ENCODE data around the gene KCNK10. TPM values are rescaled to one million over a fixed set of nuclear protein-coding genes. Genes with fewer than 3 reads are reported as not detected.
A peak's percentile ranks its signal among the peaks of the same experiment; 100 is the strongest.

The KCNK10 gene, protein sequence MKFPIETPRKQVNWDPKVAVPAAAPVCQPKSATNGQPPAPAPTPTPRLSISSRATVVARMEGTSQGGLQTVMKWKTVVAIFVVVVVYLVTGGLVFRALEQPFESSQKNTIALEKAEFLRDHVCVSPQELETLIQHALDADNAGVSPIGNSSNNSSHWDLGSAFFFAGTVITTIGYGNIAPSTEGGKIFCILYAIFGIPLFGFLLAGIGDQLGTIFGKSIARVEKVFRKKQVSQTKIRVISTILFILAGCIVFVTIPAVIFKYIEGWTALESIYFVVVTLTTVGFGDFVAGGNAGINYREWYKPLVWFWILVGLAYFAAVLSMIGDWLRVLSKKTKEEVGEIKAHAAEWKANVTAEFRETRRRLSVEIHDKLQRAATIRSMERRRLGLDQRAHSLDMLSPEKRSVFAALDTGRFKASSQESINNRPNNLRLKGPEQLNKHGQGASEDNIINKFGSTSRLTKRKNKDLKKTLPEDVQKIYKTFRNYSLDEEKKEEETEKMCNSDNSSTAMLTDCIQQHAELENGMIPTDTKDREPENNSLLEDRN
- not detected for total RNA-seq
- not detected for total RNA-seq (2013)
- total RNA-seq = 0 to 0.10 (median 0) reads per million in 29 experiments

DNA sequence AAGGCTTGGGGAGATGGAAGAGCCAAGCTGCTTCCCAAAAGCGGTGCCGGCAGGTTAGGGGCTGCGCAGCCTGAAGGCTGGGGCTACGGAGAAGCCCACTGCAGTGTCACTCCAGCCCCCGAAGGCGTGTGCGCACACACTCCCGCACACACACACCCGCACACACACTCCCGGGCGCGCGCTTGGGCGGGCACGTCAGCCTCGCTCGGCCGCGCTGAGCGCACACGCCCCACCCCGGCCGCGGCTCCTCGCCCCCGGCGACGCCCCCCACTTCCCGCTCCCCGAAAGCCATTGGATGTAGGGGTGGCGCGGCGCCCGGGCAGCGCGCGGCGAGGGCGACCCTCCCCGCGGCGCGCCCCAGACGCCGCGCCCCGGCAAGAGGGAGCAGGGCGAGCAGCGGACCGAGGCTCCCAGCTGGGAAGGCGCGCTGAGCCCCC, at the start of gene KCNK10:
TSS of gene KCNK10 (minus strand) at position 184 of the 437 bp plus-strand sequence. CDS start 471 bp downstream, outside the sequence.
- H3K9me3 ChIP-seq = no peaks in the 10 kb centered on the region
- no peak for DNase-seq
- Mint-ChIP-seq H3K9me3 (no peaks in the 10 kb centered on the region), H3K27ac (no peak within 1 kb of the TSS), H3K27me3 (peaks cover 38 to 40% of the 10 kb centered on the region in 2 donors), H3K4me3 (peak within 1 kb of the TSS; percentile 35 to 42 (median 37)), H3K36me3 (no peaks in the 10 kb centered on the region), H3K4me1 (peaks cover 0 to 3% (median 2%) of the 10 kb centered on the region in 3 donors)
- CTCF ChIA-PET = no interaction called here
- WGBS (ENCODE audit: insufficient coverage) = 2% methylated on average over 49 of the region's 52 CpGs
- peaks cover 0 to 8% of the 10 kb centered on the region in 2 experiments for H3K4me1 ChIP-seq (ENCODE audit: control insufficient read depth in 1 of 2, extremely low read depth in 1 of 2, insufficient read depth in 2 of 2, low read length in 2 of 2)
- H3K27me3 ChIP-seq (replicated peaks in 1 of 2; ENCODE audit: control insufficient read depth in 2 of 2, extremely low read depth in 1 of 2, insufficient read depth in 2 of 2, low read length in 1 of 2) = peaks cover 28 to 51% of the 10 kb centered on the region in 2 experiments
- ATAC-seq (replicated peaks in 1 of 4) = no peak
- peak within 1 kb of the TSS in 1 of 2 donors; percentile 10 for H3K4me3 ChIP-seq (ENCODE audit: control insufficient read depth in 1 of 2, extremely low read depth in 1 of 2, low read length in 1 of 2)
- H3K27ac ChIP-seq (ENCODE audit: low read length) = no peak within 1 kb of the TSS
- H3K36me3 ChIP-seq (ENCODE audit: control insufficient read depth in 2 of 2, extremely low read depth in 1 of 2, insufficient read depth in 1 of 2, low read length in 1 of 2) = no peaks in the 10 kb centered on the region
- POLR2A ChIA-PET = no interaction called here

DNA sequence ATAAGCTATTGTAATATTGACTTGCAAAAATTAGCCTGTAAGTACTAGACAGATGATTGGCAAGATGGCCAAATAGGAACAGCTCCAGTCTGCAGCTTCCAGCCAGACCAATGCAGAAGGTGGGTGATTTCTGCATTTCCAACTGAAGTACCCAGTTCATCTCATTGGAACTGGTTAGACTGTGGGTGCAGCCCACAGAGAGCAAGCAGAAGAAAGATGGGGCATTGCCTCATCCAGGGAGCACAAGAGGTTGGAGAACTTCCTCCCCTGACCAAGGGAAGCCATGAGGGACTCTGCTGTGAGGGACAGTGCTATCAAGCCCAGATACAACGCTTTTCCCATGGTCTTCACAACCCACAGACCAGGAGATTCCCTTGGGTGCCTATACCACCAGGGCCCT, 46.4 kb upstream of the KCNK10 start:
- H3K36me3 ChIP-seq (ENCODE audit: control insufficient read depth in 2 of 2, extremely low read depth in 1 of 2, insufficient read depth in 1 of 2, low read length in 1 of 2) = no peaks in the 10 kb centered on the region
- H3K4me1 ChIP-seq (ENCODE audit: control insufficient read depth in 1 of 2, extremely low read depth in 1 of 2, insufficient read depth in 2 of 2, low read length in 2 of 2) = no peaks in the 10 kb centered on the region
- H3K4me1 Mint-ChIP-seq = no peaks in the 10 kb centered on the region
- no peak overlapping the region for H3K4me3 ChIP-seq (ENCODE audit: control insufficient read depth in 1 of 2, extremely low read depth in 1 of 2, low read length in 1 of 2)
- ChIA-PET POLR2A (no interaction called here), CTCF (no interaction called here)
- ATAC-seq (replicated peaks in 1 of 4) (no peak), DNase-seq (no peak)
- H3K9me3 Mint-ChIP-seq = no peaks in the 10 kb centered on the region
- WGBS (ENCODE audit: insufficient coverage) = no CpG with 5 or more reads among the region's 1 CpG
- no peak overlapping the region for H3K4me3 Mint-ChIP-seq
- H3K27ac Mint-ChIP-seq = no peak overlapping the region
- peaks cover 0 to 12% of the 10 kb centered on the region in 2 experiments for H3K27me3 ChIP-seq (replicated peaks in 1 of 2; ENCODE audit: control insufficient read depth in 2 of 2, extremely low read depth in 1 of 2, insufficient read depth in 2 of 2, low read length in 1 of 2)
- peaks cover 43 to 52% of the 10 kb centered on the region in 2 donors for H3K27me3 Mint-ChIP-seq
- no peaks in the 10 kb centered on the region for H3K9me3 ChIP-seq
- no peak overlapping the region for H3K27ac ChIP-seq (ENCODE audit: low read length)
- no peaks in the 10 kb centered on the region for H3K36me3 Mint-ChIP-seq

DNA sequence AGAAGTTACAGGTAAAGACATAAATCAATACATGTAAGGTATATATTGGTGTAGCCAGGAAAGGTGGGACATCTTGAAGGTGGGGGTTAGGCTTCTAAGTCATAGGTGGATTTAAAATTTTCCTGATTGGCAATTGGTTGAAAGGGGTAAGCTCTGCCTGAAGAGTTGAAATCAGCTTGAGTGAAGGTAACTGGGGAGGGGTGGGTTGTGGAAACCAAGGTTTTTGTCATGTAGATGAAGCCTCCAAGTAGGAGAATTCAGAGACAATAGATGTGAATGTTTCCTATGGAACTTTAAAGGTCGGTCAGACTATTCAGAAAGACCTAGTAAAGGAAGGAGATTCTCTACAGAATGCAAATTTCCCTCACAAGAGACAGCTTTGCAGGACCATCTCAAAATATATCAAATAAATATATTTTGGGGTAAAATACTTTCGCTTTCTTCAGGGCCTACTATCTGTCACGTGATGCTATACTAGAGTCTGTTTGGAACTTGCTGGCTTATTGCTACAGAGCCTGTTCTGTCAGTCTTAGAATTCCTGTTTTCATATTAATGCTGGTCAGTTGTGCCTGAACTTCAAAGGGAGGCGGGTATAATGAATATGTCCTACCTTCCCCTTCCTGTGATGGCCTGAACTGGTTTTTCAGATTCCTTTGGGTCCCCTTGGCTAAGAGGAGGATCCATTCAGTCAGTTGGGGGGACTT, 41.8 kb upstream of the KCNK10 start:
- Histone ChIP-seq H3K4me3 (ENCODE audit: control insufficient read depth in 1 of 2, extremely low read depth in 1 of 2, low read length in 1 of 2) (no peak overlapping the region), H3K36me3 (ENCODE audit: control insufficient read depth in 2 of 2, extremely low read depth in 1 of 2, insufficient read depth in 1 of 2, low read length in 1 of 2) (no peaks in the 10 kb centered on the region), H3K4me1 (ENCODE audit: control insufficient read depth in 1 of 2, extremely low read depth in 1 of 2, insufficient read depth in 2 of 2, low read length in 2 of 2) (no peaks in the 10 kb centered on the region), H3K27ac (ENCODE audit: low read length) (no peak overlapping the region), H3K27me3 (replicated peaks in 1 of 2; ENCODE audit: control insufficient read depth in 2 of 2, extremely low read depth in 1 of 2, insufficient read depth in 2 of 2, low read length in 1 of 2) (peaks cover 0 to 5% of the 10 kb centered on the region in 2 experiments), H3K9me3 (no peaks in the 10 kb centered on the region)
- no peak overlapping the region for H3K27ac Mint-ChIP-seq
- H3K4me1 Mint-ChIP-seq = no peaks in the 10 kb centered on the region
- POLR2A ChIA-PET = no interaction called here
- DNase-seq (no peak), ATAC-seq (replicated peaks in 1 of 4) (no peak)
- no peaks in the 10 kb centered on the region for H3K36me3 Mint-ChIP-seq
- H3K9me3 Mint-ChIP-seq = peaks cover 0 to 7% (median 3%) of the 10 kb centered on the region in 3 donors
- WGBS (ENCODE audit: insufficient coverage) = no CpG with 5 or more reads among the region's 4 CpGs
- peaks cover 19 to 29% of the 10 kb centered on the region in 2 donors for H3K27me3 Mint-ChIP-seq
- CTCF ChIA-PET = no interaction called here
- H3K4me3 Mint-ChIP-seq = no peak overlapping the region

DNA sequence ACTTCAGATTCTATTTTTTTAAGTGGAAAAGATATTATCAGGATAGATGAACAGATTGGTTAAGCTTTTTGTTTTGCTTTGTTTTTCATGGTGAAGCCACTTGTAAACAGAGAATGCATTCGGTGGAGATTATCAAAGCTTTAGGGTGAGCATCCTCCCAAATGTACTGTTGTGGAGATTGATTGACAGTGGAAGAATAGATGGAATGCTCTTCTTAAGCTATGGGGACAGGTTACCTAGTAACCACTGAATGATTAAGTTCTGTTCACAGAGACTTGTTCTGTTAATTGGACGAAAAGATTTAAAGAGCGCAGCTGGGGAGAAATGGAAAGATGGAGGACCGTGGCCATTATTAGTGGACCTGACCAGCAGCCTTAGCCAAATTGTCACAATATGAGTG, 40.6 kb upstream of the KCNK10 start:
- no peaks in the 10 kb centered on the region for H3K36me3 ChIP-seq (ENCODE audit: control insufficient read depth in 2 of 2, extremely low read depth in 1 of 2, insufficient read depth in 1 of 2, low read length in 1 of 2)
- POLR2A ChIA-PET = no interaction called here
- H3K9me3 ChIP-seq = no peaks in the 10 kb centered on the region
- no peaks in the 10 kb centered on the region for H3K36me3 Mint-ChIP-seq
- H3K4me1 ChIP-seq (ENCODE audit: control insufficient read depth in 1 of 2, extremely low read depth in 1 of 2, insufficient read depth in 2 of 2, low read length in 2 of 2) = no peaks in the 10 kb centered on the region
- 85% methylated on average over 4 of the region's 4 CpGs for WGBS (ENCODE audit: insufficient coverage)
- ATAC-seq (replicated peaks in 1 of 4) (no peak), DNase-seq (no peak)
- no peak overlapping the region for H3K4me3 ChIP-seq (ENCODE audit: control insufficient read depth in 1 of 2, extremely low read depth in 1 of 2, low read length in 1 of 2)
- H3K9me3 Mint-ChIP-seq = peaks cover 0 to 7% (median 3%) of the 10 kb centered on the region in 3 donors
- H3K27me3 ChIP-seq (replicated peaks in 1 of 2; ENCODE audit: control insufficient read depth in 2 of 2, extremely low read depth in 1 of 2, insufficient read depth in 2 of 2, low read length in 1 of 2) = no peaks in the 10 kb centered on the region
- peaks cover 8 to 21% of the 10 kb centered on the region in 2 donors for H3K27me3 Mint-ChIP-seq
- H3K27ac ChIP-seq (ENCODE audit: low read length) = no peak overlapping the region
- CTCF ChIA-PET = interaction anchor here in 1 of 2 donors (0.5 kb wide), 1 partner anchor 36 kb away, joined by 3 read pairs; no protein-coding TSS in a partner anchor
- no peak overlapping the region for H3K27ac Mint-ChIP-seq
- H3K4me3 Mint-ChIP-seq = no peak overlapping the region
- no peaks in the 10 kb centered on the region for H3K4me1 Mint-ChIP-seq

DNA sequence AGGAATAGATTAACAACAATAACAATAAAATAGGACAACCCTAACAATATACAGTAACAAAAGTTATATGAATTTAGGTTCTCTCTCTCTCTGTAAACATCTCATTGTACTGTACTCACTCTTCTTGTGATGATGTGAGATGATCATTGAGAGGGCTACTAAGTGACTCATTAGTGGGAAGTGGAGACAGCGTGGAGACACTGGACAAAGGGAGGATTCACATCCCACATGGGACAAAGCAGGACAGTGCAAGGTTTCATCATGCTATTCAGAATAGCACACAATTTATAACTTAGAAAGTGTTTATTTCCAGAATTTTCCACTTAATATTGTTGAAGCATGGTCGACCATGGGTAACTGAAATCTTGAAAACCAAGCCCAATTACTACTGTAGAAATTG, 36.4 kb upstream of the KCNK10 start:
- Mint-ChIP-seq H3K4me3 (no peak overlapping the region), H3K9me3 (peaks cover 0 to 7% (median 3%) of the 10 kb centered on the region in 3 donors), H3K4me1 (no peaks in the 10 kb centered on the region), H3K27me3 (peaks cover 5 to 22% of the 10 kb centered on the region in 2 donors), H3K36me3 (no peaks in the 10 kb centered on the region), H3K27ac (no peak overlapping the region)
- Histone ChIP-seq H3K4me1 (ENCODE audit: control insufficient read depth in 1 of 2, extremely low read depth in 1 of 2, insufficient read depth in 2 of 2, low read length in 2 of 2) (no peaks in the 10 kb centered on the region), H3K36me3 (ENCODE audit: control insufficient read depth in 2 of 2, extremely low read depth in 1 of 2, insufficient read depth in 1 of 2, low read length in 1 of 2) (no peaks in the 10 kb centered on the region), H3K4me3 (ENCODE audit: control insufficient read depth in 1 of 2, extremely low read depth in 1 of 2, low read length in 1 of 2) (no peak overlapping the region), H3K27ac (ENCODE audit: low read length) (no peak overlapping the region), H3K27me3 (replicated peaks in 1 of 2; ENCODE audit: control insufficient read depth in 2 of 2, extremely low read depth in 1 of 2, insufficient read depth in 2 of 2, low read length in 1 of 2) (peaks cover 0 to 5% of the 10 kb centered on the region in 2 experiments), H3K9me3 (no peaks in the 10 kb centered on the region)
- WGBS (ENCODE audit: insufficient coverage) = 100% methylated on average over 1 of the region's 2 CpGs
- ATAC-seq (replicated peaks in 1 of 4) (no peak), DNase-seq (no peak)
- ChIA-PET CTCF (no interaction called here), POLR2A (no interaction called here)

DNA sequence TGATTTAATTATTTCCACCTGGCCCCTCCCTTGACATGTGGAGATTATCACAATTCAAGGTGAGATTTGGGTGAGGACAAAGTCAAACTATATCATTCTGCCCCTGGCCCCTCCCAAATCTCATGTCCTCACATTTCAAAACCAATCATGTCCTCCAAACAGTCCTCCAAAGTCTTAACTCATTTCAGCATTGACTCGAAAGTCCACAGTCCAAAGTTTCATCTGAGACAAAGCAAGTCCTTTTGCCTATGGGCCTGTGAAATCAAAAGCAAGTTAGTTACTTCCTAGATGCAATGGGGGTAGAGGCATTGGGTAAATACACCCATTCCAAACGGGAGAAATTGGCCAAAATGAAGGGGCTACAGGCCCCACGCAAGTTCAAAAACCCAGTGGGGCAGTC, 31.3 kb upstream of the KCNK10 start:
- no peak overlapping the region for H3K27ac Mint-ChIP-seq
- peaks cover 0 to 5% of the 10 kb centered on the region in 2 experiments for H3K27me3 ChIP-seq (replicated peaks in 1 of 2; ENCODE audit: control insufficient read depth in 2 of 2, extremely low read depth in 1 of 2, insufficient read depth in 2 of 2, low read length in 1 of 2)
- no peak for DNase-seq
- H3K4me1 ChIP-seq (ENCODE audit: control insufficient read depth in 1 of 2, extremely low read depth in 1 of 2, insufficient read depth in 2 of 2, low read length in 2 of 2) = no peaks in the 10 kb centered on the region
- no peaks in the 10 kb centered on the region for H3K4me1 Mint-ChIP-seq
- peaks cover 1 to 7% of the 10 kb centered on the region in 2 donors for H3K27me3 Mint-ChIP-seq
- no peak overlapping the region for H3K27ac ChIP-seq (ENCODE audit: low read length)
- no peak for ATAC-seq (replicated peaks in 1 of 4)
- ChIA-PET CTCF (no interaction called here), POLR2A (no interaction called here)
- no peaks in the 10 kb centered on the region for H3K9me3 ChIP-seq
- H3K4me3 Mint-ChIP-seq = no peak overlapping the region
- H3K4me3 ChIP-seq (ENCODE audit: control insufficient read depth in 1 of 2, extremely low read depth in 1 of 2, low read length in 1 of 2) = no peak overlapping the region
- H3K36me3 Mint-ChIP-seq = no peaks in the 10 kb centered on the region
- H3K9me3 Mint-ChIP-seq = no peaks in the 10 kb centered on the region
- WGBS (ENCODE audit: insufficient coverage) = 83% methylated on average over 2 of the region's 3 CpGs
- H3K36me3 ChIP-seq (ENCODE audit: control insufficient read depth in 2 of 2, extremely low read depth in 1 of 2, insufficient read depth in 1 of 2, low read length in 1 of 2) = no peaks in the 10 kb centered on the region
